ENCODE data around the gene CLEC4F. TPM values are rescaled to one million over a fixed set of nuclear protein-coding genes. Genes with fewer than 3 reads are reported as not detected.

The CLEC4F gene
- total and polyA plus RNA-seq, 2 of the 4 experiments (the other 2 are of a cell fraction), result not detected

Small RNAs within 50 kb of the gene (microRNA-seq; reads per million reads assigned to microRNA genes)
- not detected for gene HMGN2P21 (ENCODE audit: insufficient read depth, insufficient read length)

Small RNAs within 50 kb of the gene (small RNA-seq; reads per million reads assigned to genes)
- 0 reads per million in 5 experiments for gene HMGN2P21

Other genes starting within 250 kb of the CLEC4F start
- gene ADD2, start 52.4 kb downstream of the CLEC4F start, total RNA-seq (2012; rRNA removed), result not detected in 2 replicates
- gene ADD2, start 52.4 kb downstream of the CLEC4F start, polyA plus RNA-seq (2012; rRNA removed), result not detected in 2 replicates
- not detected in 2 replicates for gene FIGLA, start 30.0 kb downstream of the CLEC4F start, total RNA-seq (2012; rRNA removed)
- not detected in 2 replicates for gene FIGLA, start 30.0 kb downstream of the CLEC4F start, polyA plus RNA-seq (2012; rRNA removed)
- gene CD207, start 15.2 kb upstream of the CLEC4F start, total RNA-seq (2012; rRNA removed), result not detected in 2 replicates
- gene CD207, start 15.2 kb upstream of the CLEC4F start, polyA plus RNA-seq (2012; rRNA removed), result not detected in 2 replicates
- gene VAX2, start 80.0 kb upstream of the CLEC4F start, total RNA-seq (2012; rRNA removed), result 0.36 and 0.56 TPM in 2 replicates
- 1.5 and 2.4 TPM in 2 replicates for gene VAX2, start 80.0 kb upstream of the CLEC4F start, polyA plus RNA-seq (2012; rRNA removed)
- gene ATP6V1B1, start 115.3 kb upstream of the CLEC4F start, total RNA-seq (2012; rRNA removed), result 0.28 TPM in 1 of 2 replicates, not detected in the other
- 1.3 and 1.4 TPM in 2 replicates for gene ATP6V1B1, start 115.3 kb upstream of the CLEC4F start, polyA plus RNA-seq (2012; rRNA removed)
- gene ANKRD53, start 158.0 kb upstream of the CLEC4F start, total RNA-seq (2012; rRNA removed), result 0.54 and 0.56 TPM in 2 replicates
- gene ANKRD53, start 158.0 kb upstream of the CLEC4F start, polyA plus RNA-seq (2012; rRNA removed), result 1.0 and 1.2 TPM in 2 replicates
- 26.3 and 31.1 TPM in 2 replicates for gene TEX261, start 174.3 kb upstream of the CLEC4F start, total RNA-seq (2012; rRNA removed)
- gene TEX261, start 174.3 kb upstream of the CLEC4F start, polyA plus RNA-seq (2012; rRNA removed), result 64.7 and 69.8 TPM in 2 replicates
- 60.4 and 77.8 TPM in 2 replicates for gene NAGK, start 248.0 kb upstream of the CLEC4F start, total RNA-seq (2012; rRNA removed)
- gene NAGK, start 248.0 kb upstream of the CLEC4F start, polyA plus RNA-seq (2012; rRNA removed), result 146 and 150 TPM in 2 replicates